ENCODE results near the gene TP53INP2.

TP53INP2 gene

DNA sequence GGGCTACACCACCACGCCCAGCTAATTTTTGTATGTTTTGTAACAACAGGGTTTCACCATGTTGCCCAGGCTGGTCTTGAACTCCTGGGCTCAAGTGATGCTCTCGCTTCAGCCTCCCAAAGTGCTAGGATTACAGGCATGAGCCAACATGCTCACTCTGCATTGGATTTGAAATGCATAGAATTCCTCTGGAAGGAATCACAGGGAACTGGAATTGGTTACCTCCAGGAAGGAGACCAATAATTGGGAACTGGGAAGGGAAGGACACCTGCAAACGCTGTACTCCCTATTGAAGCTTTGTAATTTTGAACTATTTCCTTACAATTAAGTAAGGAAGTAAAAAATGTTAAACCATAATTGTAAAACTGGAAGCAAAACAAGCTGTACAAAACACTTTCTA is 12.3 kb upstream of the TP53INP2 start:
- H3K36me3 Mint-ChIP-seq (ENCODE audit: low read depth) = no peaks in the 10 kb centered on the region
- H3K4me3 Mint-ChIP-seq = no peak overlapping the region
- no peak overlapping the region for H3K27ac Mint-ChIP-seq
- no peaks in the 10 kb centered on the region for H3K9me3 Mint-ChIP-seq
- H3K4me1 Mint-ChIP-seq (ENCODE audit: low read depth) = no peaks in the 10 kb centered on the region
- DNase-seq = no peak
- H3K27me3 Mint-ChIP-seq = no peaks in the 10 kb centered on the region

DNA sequence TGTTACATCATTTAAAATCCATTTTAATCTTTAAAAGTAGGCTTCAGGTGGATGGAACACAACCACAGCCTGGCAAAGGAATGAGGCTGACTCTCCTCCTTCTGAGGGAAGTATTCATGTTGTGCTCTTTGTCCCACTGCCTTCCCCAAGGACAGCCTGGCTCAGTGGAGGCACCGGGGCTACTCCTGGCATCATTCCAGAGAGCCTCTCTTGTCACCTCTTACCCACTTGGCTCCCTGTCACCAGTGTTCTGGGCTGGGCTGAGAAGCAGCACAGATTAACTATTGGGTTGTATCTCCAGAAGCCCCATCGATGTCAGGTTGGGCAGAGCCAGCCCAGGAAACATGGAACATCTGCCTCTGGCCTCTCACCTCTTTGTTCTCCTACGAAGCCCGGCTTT is 10.7 kb upstream of the TP53INP2 start:
- H3K27ac Mint-ChIP-seq = no peak overlapping the region
- H3K9me3 Mint-ChIP-seq = no peaks in the 10 kb centered on the region
- no peak overlapping the region for H3K4me3 Mint-ChIP-seq
- H3K27me3 Mint-ChIP-seq = no peaks in the 10 kb centered on the region
- H3K4me1 Mint-ChIP-seq (ENCODE audit: low read depth) = no peaks in the 10 kb centered on the region
- DNase-seq = no peak
- no peaks in the 10 kb centered on the region for H3K36me3 Mint-ChIP-seq (ENCODE audit: low read depth)

DNA sequence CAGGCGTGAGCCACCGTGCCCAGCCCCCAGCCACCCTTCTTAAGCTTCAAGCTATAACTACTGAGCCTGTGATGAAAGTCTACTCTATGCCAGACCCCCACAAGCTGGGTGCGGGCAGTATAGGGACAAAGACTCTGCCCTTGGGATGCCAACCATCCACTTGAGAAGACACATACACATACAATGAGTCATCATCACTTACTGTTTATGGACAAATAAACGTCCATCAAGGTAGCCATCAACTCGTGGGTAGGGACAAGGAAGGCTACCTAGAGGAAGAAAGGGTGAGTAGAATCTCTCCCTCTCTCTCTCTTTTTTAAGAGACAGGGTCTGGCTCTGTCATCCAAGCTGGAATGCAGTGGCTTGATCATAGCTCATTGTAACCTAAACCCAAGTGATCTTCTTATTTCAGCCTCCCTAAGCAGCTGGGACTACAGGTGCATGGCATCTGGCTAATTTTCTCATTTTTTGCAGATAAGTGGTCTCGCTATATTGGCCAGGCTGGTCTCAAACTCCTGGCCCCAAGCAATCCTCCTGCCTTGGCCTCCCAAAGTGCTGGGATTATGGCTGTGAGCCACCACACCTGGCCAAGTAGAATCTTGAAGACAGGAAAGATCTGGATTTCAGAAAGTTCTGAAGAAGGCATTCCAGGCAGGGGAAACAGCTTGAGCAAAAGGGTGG is 2.6 kb upstream of the TP53INP2 start:
- no peak for DNase-seq
- H3K4me1 Mint-ChIP-seq (ENCODE audit: low read depth) = peaks cover 18% of the 10 kb centered on the region
- H3K36me3 Mint-ChIP-seq (ENCODE audit: low read depth) = peaks cover 3% of the 10 kb centered on the region
- no peaks in the 10 kb centered on the region for H3K9me3 Mint-ChIP-seq
- no peak overlapping the region for H3K27ac Mint-ChIP-seq
- peaks cover 9% of the 10 kb centered on the region for H3K27me3 Mint-ChIP-seq
- no peak overlapping the region for H3K4me3 Mint-ChIP-seq

DNA sequence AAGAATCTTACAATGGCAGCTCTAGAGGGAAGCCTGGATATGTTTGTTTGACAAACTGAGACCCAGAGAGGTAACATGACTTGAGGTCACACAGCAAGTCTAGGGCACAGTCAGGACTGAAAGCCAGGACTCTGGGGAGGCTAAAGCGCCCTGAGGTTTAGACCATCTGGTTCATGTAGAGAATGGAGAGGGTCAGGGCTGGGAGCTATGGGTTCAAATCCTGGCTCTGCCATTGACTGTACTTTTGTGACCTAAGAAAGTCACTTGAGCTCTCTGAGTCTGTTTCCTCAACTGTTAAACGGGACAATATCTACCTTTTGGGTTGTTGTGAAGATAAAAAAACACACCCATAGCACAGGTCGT is 1.1 kb upstream of the TP53INP2 start:
- Mint-ChIP-seq H3K27me3 (peaks cover 9% of the 10 kb centered on the region), H3K9me3 (no peaks in the 10 kb centered on the region), H3K36me3 (ENCODE audit: low read depth) (peaks cover 3% of the 10 kb centered on the region), H3K4me3 (peak overlapping the region; percentile 86), H3K4me1 (ENCODE audit: low read depth) (peaks cover 18% of the 10 kb centered on the region), H3K27ac (peak overlapping the region; percentile 86)
- DNase-seq = no peak

DNA sequence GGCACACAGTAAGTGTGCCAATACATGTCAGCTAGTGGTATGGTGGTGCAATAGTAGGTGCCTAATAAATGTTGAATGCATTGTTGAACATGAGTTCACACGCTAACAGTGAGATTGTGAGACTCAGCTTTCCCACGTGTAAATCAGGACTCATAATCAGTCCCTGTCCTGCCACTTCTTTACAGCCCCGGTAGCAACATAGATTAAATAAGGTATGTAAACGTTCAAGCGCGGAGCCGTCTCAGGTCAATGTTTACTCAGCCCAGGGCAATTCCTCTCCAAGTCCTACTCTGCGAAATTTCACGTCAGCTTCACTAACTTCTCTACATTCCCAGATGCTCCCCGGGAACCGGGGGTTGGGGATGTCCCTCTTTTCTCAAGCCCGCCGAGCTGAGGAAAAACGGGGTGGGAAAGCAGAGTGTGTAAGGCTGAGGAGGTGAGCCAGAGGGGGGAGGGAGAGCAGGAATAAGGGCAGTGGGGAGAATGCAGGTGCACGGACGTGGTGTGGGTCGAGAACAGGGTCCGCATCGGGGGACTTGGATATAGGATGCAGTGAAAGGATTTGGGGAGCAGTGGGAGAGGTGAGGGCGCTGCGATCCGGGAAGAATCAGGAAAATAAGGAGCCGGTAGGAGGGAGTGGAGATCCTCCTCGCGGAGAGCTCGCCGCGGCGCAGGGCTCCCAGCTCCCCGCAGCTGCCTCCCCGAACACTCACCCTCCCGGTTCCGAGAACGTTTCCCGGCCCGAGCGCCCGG is 544 bp upstream of the TP53INP2 start:
- peak overlapping the region; percentile 86 for H3K27ac Mint-ChIP-seq
- peaks cover 9% of the 10 kb centered on the region for H3K27me3 Mint-ChIP-seq
- peak; percentile 53 for DNase-seq
- H3K36me3 Mint-ChIP-seq (ENCODE audit: low read depth) = peaks cover 3% of the 10 kb centered on the region
- no peaks in the 10 kb centered on the region for H3K9me3 Mint-ChIP-seq
- H3K4me3 Mint-ChIP-seq = peak overlapping the region; percentile 86
- H3K4me1 Mint-ChIP-seq (ENCODE audit: low read depth) = peaks cover 23% of the 10 kb centered on the region

DNA sequence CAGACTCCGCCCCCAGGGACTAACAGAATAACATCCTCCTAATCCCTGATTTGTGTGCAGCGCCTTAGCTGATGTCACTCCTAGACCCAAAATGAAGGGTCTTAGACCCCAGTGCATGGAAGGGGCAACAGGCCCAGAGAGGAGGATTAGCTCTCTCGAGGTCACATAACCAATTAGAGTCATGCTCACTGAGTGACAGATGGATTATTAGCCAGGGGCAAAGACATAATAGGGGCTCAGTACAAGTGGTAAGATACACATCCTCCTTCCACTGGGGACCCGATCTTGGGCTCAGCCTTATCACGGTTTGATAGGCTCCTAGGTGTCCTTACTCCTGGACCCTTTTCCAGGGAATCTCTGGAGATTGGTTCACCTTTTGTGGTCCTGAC is 858 bp downstream of the TP53INP2 start:
- no peaks in the 10 kb centered on the region for H3K9me3 Mint-ChIP-seq
- H3K27me3 Mint-ChIP-seq = peaks cover 9% of the 10 kb centered on the region
- peak overlapping the region; percentile 88 for H3K27ac Mint-ChIP-seq
- peaks cover 28% of the 10 kb centered on the region for H3K4me1 Mint-ChIP-seq (ENCODE audit: low read depth)
- H3K4me3 Mint-ChIP-seq = peak overlapping the region; percentile 77
- H3K36me3 Mint-ChIP-seq (ENCODE audit: low read depth) = peaks cover 3% of the 10 kb centered on the region
- DNase-seq = no peak

DNA sequence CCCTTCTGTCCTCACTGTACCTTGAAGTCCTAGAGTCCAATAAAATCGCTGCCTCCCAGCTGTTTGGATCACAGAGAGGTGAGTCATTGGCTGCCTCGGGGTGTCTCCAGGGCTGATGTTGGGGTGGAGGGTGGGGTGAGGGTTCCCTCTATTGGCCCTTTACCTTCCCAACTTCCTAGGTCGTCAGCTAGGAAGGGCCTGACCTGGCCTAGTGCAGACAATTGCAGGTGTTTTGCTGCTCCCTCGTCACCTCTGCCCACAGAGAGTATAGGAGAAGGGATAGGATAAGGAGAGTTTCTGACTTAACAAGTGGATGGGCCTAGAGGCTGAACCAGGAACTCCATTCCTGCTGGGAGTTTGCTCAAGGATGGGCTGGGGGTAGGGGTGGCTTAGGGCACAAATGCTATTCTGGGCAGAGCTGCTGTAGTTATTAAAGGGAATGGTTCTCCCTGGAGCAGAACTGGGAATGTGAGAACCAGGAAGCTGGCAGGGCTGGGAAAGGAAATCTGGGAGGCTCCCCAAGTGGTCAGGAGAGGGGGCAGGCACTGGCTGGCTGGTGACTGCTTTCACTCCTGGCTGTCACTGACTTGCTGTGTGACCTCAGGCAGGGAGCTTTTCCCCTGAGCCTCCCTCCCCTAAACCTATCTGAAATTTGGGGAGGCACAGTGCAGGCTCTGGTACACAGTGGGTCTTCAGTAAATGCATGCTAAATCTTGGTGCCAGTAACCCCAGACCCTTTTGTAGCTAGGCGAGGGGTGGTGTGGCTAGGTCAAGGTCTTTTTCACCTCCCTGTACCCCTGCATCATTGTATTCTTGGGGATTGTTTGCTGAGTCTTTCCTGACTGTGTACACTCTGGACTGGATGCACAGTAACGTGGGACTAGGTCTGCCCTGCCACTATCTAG is 1.5 kb downstream of the TP53INP2 start:
- Mint-ChIP-seq H3K4me1 (ENCODE audit: low read depth) (peaks cover 33% of the 10 kb centered on the region), H3K27ac (peak overlapping the region; percentile 29), H3K27me3 (peaks cover 14% of the 10 kb centered on the region), H3K4me3 (peak overlapping the region; percentile 77), H3K9me3 (no peaks in the 10 kb centered on the region), H3K36me3 (ENCODE audit: low read depth) (peaks cover 5% of the 10 kb centered on the region)
- DNase-seq = no peak

DNA sequence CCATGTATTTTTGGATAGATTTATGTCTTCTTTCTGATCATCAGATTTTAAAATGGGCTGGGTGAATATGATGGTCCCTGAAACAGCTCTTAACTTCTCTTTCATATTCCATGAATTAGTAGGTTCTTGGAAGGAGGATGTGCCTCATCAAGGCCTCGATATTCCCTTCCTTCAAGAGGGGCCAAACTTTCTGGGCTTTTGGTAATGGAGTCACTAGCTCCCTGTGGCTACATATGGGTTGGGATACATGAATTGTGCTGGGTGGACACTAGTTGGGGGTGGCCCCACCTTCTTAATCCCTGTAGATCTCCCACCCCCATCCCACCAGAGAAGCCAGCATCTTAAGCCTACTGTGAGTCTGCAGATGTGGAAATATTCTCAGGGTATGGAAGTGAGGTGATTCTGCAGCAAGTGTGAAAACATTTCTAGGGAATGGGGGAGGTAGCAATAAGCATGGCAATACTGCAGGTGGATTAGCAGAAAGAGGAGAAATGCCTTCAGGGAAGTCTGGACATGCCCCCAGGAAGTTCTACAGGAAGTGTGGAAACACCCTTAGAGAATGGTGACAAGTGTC is 2.2 kb downstream of the TP53INP2 start:
- Mint-ChIP-seq H3K36me3 (ENCODE audit: low read depth) (peaks cover 5% of the 10 kb centered on the region), H3K27ac (no peak overlapping the region), H3K27me3 (peaks cover 14% of the 10 kb centered on the region), H3K9me3 (no peaks in the 10 kb centered on the region), H3K4me1 (ENCODE audit: low read depth) (peaks cover 35% of the 10 kb centered on the region), H3K4me3 (no peak overlapping the region)
- DNase-seq = no peak

DNA sequence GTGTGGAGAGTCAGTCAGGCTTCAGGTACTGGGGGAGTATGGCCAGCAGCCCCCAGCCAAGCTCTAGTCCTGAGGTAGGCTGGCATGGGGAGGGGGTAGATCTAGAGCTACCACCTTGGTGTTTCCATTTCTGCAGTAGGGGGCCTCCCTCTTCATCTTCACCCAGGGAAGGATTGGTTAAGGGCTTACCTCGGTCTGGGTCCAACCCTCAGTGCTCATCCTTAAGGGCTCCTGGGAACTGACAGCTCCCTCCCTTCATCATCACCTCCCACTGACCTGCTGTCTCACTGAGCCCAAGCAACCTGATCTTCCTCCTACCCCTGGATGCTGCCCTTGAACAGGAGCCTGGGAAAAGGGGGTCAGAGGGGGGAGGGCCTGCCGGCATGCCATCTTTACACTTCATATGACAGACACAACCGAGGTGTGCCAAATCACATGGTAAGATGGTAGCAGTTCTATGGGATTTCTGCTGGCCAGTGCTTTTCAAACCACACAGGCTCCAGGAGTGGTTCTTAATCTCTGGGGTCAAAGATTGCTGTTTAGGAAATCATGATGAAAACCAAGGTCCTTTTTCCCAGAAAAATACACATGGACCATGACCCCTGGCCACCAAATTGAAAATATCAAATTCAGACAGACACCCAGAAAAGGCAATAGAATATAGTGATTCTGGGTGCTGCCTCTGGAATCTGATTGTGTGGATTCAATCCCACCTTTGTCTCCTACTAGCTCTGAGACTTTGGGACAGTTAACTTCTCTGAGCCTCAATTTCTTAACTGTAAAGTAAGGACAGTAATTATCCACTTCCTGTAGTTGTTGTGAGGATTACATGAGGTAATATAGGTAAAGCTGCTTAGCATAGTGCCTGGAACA is 3.0 kb downstream of the TP53INP2 start:
- no peak overlapping the region for H3K27ac Mint-ChIP-seq
- H3K27me3 Mint-ChIP-seq = peaks cover 12% of the 10 kb centered on the region
- H3K36me3 Mint-ChIP-seq (ENCODE audit: low read depth) = peaks cover 6% of the 10 kb centered on the region
- no peak overlapping the region for H3K4me3 Mint-ChIP-seq
- DNase-seq = no peak
- no peaks in the 10 kb centered on the region for H3K9me3 Mint-ChIP-seq
- H3K4me1 Mint-ChIP-seq (ENCODE audit: low read depth) = peaks cover 35% of the 10 kb centered on the region

DNA sequence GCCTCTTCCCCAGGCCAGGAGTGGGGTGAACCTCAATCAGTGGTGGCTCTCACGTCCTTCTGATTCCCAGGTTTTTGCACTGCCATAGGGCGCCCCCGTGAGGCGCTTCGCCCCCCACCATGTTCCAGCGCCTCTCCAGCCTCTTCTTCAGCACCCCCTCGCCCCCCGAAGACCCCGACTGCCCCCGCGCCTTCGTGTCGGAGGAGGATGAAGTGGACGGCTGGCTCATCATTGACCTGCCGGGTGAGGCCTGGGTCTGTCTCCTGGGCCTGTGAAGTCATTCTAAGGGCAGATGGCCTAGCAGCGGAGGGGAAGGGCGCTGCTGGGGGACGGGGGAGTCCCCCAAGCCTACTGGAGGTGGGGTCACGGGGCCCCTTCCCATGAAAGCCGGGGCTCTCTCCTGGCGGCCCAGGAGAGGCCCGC is 4.5 kb downstream of the TP53INP2 start:
- H3K36me3 Mint-ChIP-seq (ENCODE audit: low read depth) = peaks cover 15% of the 10 kb centered on the region
- DNase-seq = peak; percentile 76
- H3K27ac Mint-ChIP-seq = peak overlapping the region; percentile 92
- peaks cover 6% of the 10 kb centered on the region for H3K27me3 Mint-ChIP-seq
- H3K4me1 Mint-ChIP-seq (ENCODE audit: low read depth) = peaks cover 37% of the 10 kb centered on the region
- H3K4me3 Mint-ChIP-seq = peak overlapping the region; percentile 83
- H3K9me3 Mint-ChIP-seq = no peaks in the 10 kb centered on the region

DNA sequence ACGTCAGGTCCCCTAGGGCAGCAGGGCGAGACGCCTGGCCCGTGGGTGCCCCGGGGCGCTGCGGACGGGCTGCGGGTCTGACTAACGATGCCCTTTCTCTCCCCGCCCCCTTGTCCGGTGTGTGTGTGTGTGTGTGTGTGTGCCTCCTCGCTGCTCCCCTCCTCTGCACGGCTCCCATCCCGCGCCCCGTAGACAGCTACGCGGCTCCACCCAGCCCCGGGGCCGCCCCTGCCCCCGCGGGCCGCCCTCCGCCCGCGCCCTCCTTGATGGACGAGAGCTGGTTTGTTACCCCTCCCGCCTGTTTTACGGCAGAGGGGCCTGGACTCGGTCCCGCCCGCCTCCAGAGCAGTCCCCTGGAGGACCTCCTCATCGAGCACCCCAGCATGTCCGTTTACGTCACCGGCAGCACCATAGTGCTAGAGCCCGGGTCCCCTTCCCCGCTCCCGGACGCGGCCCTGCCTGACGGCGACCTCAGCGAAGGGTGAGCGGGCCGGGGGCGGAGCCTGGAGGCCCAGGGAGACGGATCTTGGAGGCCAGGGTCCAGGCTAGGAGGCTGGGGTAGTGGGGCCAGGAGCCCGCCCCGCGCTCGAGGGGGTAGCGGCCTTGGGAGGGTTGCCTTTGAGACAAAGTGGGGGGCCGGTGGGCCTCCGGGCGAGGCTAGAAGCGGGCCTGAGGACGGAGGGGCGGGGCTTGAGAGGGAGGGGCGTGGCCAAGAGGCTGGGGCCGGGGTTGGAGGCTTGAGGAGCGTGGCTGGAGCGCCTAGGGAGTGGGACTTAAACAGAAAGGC is 5.1 kb downstream of the TP53INP2 start:
- DNase-seq = peak; percentile 89
- no peaks in the 10 kb centered on the region for H3K9me3 Mint-ChIP-seq
- peaks cover 37% of the 10 kb centered on the region for H3K4me1 Mint-ChIP-seq (ENCODE audit: low read depth)
- peaks cover 17% of the 10 kb centered on the region for H3K36me3 Mint-ChIP-seq (ENCODE audit: low read depth)
- H3K27me3 Mint-ChIP-seq = peaks cover 6% of the 10 kb centered on the region
- H3K27ac Mint-ChIP-seq = peak overlapping the region; percentile 92
- H3K4me3 Mint-ChIP-seq = peak overlapping the region; percentile 83

DNA sequence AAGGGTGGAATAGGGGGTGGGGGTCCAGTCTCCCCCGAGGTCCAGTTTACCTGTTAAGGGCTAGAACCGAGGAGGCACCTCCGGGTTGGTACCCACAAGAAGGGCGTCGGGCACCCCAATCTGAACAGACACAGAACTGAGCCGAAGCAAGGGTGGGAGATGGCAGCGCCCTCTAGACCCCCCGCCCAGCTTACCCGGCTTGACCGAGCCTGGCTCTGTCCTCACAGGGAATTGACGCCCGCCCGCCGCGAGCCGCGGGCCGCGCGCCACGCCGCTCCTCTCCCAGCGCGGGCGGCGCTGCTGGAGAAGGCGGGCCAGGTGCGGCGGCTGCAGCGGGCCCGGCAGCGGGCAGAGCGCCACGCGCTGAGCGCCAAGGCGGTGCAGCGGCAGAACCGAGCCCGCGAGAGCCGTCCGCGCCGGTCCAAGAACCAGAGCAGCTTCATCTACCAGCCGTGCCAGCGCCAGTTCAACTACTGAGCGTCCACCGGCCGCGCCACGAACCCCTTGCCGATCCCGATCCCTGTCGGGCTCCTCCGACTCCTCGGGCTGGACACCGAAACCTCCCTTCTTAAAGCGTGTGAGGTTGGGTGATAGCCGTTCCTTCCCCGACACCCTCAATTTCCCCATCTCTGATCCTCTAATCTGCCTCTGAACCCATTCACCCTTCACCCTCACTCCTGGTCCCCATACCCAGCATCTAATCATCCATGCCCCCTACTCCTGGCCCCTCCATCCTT is 5.9 kb downstream of the TP53INP2 start:
- DNase-seq = no peak
- peaks cover 6% of the 10 kb centered on the region for H3K27me3 Mint-ChIP-seq
- H3K9me3 Mint-ChIP-seq = no peaks in the 10 kb centered on the region
- H3K27ac Mint-ChIP-seq = peak overlapping the region; percentile 92
- peak overlapping the region; percentile 83 for H3K4me3 Mint-ChIP-seq
- H3K4me1 Mint-ChIP-seq (ENCODE audit: low read depth) = peaks cover 32% of the 10 kb centered on the region
- H3K36me3 Mint-ChIP-seq (ENCODE audit: low read depth) = peaks cover 25% of the 10 kb centered on the region

DNA sequence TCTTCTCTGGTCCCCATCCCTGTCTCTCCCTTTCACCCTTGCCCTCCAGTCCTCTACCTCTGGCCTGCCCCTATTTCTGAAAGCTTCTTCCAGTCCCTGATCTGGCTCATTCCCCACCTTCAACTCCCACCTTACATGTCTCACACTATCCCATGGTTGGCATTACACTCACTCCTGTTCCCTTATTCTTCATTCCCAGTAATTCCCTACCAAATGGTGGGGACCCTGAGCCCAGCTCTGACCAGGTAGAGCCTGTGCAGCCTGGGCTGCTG is 6.4 kb downstream of the TP53INP2 start:
- Mint-ChIP-seq H3K4me3 (peak overlapping the region; percentile 80), H3K27me3 (peaks cover 6% of the 10 kb centered on the region), H3K36me3 (ENCODE audit: low read depth) (peaks cover 29% of the 10 kb centered on the region), H3K9me3 (no peaks in the 10 kb centered on the region), H3K4me1 (ENCODE audit: low read depth) (peaks cover 30% of the 10 kb centered on the region), H3K27ac (peak overlapping the region; percentile 80)
- DNase-seq = no peak
